NOMO-1 (cell line): Measurements from ENCODE around the gene SUPT3H.

ENCODE experiments used
- DNase-seq, 2 experiments: peaks; one replicate each; lab custom pipeline; 2025; ENCODE audit not compliant: unreplicated experiment in 2 of 2; lab: John Stamatoyannopoulos, UW

SUPT3H gene

DNA sequence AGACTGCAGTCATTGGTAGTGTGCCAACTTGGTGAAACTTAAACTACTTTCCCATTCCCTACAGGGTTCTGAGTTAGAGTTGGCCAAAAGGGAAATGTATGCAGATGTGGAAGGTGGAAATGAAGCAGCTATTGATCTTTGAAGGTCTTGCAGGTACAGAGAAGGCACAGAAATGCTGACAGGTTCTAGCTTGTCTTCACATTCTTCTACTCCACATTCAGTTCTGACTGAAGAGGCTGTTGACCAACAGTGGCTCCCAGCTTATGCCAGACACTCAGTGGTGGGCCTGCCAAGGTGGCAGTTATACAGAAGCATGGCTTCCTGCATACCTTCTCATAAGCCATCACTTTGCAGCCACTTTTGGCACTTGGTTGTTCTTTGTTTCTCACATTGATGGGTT is 566.3 kb downstream of the SUPT3H start:
- DNase-seq: no peak

GRCh38 chr6:44809258-44809657 is 568.5 kb downstream of the SUPT3H start:
- no peak for DNase-seq

DNA sequence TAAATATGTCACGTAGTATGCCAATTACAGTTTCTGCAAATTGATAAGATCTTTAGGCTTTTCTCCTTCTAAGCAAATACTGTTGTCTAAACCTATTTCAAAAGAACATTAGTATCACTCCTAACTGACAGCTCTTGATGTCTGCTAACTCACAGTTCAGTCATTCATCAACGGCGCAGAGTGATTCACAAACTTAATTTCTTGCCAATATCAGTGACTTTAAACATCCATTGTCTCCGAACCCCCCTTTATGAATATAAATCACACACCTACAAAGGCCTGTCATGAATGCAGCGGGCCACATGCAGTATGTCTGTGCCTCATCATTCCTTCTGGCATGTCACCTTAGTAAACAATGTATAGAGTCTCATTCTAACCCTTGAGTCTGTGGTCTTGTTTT is 569.6 kb downstream of the SUPT3H start:
- no peak for DNase-seq

DNA sequence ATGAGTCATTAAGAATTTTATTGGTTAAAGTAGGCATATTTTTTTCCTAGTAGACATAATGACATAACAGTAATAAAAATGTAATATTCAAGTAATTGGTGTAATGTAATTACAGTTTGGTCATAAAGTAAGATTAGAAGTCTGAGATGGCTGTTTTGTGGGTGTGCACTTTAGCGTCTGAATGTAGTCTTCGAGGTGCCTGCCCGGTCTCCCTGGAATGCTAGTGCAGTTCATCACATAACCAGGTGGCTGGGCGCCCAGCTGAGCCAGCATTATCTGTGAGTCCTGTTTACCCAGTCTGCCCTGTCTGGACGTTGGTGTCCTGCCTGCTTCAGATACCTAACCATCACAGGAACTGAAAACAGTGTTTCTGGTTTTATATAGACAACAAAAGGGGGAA is 571.1 kb downstream of the SUPT3H start:
- no peak for DNase-seq

- no peak for DNase-seq
These were observed 572.4 kb downstream of the SUPT3H start for GRCh38 chr6:44805238-44805846.

DNA sequence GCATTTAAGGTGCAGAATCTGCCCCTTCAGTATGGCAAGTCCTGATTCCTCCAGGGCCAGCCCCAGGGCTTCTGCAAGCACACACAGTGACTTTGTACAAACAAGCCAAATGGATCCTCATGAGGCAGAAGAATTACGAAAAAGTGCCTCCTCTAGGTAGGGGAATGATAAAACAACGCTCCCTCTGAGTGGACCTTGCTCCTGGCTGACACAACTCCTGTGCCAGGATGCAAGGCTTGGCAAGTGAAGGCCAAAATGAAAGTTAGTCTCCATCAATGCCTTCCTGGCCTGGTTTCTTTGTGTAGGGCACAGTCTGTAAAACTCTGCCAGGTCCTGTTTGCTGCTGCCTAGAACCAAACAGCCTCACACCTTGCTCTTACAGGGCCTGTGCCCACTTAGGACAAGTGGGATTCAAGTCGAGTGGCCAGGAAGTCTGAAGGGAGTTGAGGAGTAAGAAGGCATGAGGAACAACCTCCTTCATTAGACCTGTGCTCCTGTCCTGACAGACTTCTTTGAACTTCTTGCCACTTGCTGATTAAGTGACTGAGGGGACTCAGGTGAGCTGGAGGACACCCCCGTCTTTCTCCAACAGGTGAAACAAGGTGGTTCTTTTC is 573.1 kb downstream of the SUPT3H start:
- no peak for DNase-seq

GRCh38 chr6:44804016-44804415 is 573.7 kb downstream of the SUPT3H start:
- no peak for DNase-seq

DNA sequence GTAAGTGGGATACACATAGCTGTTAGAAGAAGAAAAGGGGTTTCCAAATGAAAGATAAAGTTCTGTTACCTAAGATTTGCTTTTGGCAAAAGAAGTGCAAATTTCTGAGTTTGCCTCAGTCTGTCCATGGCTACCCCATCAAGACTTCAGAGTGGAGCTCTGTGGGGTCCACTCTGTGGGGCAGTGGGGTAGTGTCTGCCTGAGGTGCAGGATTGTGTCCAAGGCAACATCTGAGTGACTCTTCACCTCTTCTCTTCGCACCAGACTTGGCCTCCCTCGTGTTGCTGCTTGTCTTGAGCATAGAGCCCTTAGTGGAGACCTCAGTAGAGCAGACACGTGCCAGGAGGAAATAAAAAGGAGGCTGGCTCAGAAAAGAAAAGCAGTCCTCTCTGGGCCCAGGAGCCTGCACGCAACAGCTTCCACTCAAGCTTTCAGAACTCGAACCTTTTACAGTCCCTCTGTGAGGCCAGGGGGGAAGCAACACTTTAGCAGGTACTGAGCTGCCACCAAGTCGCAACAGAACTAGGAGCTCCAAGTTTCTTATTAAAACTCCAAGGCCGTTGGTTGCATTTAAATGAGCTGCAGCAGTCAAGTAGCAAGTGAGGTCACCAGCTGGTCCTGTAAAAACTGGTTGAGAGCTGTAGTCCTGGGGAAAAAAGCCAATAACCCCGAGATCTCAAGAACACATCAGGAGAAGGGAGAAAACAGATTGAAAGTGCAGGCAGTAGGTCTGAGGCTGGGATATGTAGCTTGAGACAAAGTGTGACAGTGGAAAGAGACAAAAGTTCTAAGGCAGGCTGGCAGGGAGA is 576.7 kb downstream of the SUPT3H start:
- no peak for DNase-seq

- DNase-seq: no peak
These were observed 577.5 kb downstream of the SUPT3H start for GRCh38 chr6:44800171-44800783.

GRCh38 chr6:44797746-44798145 is 580.0 kb downstream of the SUPT3H start:
- DNase-seq: peak in 1 of 2 experiments; percentile 9

- DNase-seq: no peak
These were observed 582.4 kb downstream of the SUPT3H start for GRCh38 chr6:44795326-44795725.

DNA sequence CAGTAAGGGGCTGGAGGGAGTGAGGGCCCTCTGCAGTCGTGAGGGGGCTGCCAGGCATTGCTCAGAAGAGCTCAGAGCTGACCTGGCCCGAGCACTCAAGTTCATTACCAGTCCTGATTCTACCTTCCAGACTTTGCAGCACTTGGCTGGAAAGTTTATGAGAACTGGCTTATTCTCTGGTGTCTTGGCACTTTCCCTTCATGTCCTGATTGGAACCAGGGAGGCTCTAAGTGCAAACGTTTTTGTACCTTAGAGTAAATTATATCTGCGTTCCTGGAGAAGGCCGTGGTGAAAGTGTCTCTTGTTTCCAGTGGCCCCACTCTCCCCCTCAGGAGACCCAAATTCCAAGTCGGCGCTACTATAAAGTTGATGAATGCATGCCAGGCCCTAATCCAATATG is 587.9 kb downstream of the SUPT3H start:
- DNase-seq: no peak

DNA sequence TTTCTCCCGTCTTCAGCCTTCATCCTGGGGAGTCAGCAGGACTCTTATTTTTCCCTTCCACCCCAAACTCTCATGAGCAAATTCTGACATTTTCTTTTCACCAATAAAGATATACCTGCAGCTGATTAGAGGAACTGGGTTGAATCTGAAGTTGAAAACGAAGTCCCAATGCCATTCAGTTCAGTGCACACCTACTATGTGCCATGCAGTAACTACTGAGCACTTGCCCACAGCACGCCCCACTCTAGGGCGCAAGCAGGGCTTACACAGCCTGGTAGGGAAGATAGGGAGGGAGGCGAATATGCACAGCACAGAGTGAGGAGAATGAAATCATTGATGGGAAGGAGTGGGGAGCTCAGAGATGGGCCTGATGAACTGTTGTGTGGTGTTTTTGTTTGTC is 588.7 kb downstream of the SUPT3H start:
- no peak for DNase-seq

DNA sequence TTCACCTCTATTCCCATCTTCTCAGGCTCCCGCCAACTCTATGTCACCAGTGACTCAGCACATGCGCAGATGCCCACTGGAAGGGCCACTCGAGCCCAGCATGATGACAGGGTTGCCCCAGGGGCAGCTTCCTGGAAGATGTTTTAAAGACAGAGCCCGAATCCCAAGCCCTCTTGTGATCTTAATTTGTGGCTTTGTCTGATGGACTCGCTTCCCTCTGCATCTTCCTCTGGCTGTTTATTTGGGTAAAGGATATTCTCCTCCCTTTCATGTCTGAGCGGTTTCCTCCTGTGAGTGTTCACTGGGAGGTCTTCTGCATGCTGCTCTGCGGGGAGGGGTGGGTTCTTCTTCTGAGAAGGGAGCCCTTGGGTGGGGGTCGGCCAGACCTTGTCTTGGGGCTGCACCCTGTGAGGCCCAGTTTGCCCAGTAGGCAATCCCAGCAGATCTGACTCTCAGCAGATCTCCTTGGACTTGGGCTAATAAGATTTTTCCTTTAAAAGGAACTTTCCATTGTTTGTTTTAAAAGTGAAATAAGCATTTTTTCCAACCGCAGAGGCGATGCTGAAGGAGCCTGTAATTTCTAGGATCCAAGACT is 589.2 kb downstream of the SUPT3H start:
- DNase-seq: no peak

DNA sequence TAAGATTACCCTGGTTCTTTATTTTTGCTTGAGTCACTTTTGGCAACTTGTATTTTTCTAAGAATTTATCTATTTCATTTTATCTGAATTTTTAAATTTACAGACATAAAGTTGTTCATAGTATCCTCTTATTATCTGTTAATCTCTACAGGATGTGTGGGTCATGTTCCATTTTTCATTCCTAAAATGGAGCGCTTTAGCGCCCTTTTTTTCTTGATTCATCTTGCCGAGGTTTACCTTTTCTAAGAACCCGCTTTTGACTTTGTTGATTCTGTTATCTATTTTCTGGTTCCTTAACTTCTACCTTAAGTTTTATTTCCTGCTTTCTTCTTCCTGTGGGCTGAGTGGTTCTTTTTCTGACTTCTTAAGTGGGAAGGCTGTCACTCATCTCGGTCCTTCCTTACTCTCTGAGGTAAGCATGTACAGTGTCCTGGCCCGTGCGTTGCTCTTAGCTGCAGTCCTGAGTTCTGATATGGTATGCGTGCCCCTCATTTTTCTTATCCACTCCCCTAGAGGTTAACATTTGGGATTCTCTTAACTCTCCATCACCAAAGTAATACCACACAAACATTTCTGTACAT is 590.4 kb downstream of the SUPT3H start:
- no peak for DNase-seq

DNA sequence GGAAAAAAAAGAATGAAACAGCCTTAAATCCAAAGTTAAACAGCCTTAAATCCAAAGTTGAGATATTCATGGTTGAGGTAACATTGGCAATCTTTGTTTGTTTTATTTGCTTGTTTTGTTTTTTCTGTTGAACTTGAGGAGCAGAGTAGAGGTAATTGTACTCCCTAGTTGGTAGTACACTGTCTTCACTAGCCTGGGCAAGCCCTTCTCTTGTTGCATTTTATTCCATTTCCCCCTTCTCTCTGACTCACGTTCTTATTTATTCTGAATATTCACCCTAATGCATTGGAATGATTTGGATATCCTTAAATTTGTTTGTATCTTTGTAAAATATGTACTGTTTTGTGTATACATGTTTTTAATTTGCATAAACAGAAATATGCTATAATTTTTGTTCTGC is 592.6 kb downstream of the SUPT3H start:
- no peak for DNase-seq

DNA sequence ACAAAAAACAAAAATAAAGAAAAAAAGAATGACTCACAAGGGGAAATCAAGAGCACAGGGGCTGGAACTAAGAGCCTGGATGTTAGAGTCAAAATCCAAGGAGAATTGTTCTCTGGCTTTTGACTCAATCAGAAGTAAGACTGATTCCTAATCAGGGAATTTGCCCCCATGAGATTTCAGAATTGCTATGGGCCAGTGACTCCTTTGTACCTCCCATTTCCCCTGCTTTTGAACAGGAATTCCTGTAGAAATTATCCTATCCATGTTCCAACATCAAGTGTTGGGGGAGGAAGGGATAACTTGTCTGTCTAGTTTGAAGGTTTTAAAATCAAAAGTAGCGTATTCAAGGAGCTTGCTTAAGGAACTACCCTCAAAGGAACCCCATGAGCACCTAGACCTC is 593.5 kb downstream of the SUPT3H start:
- no peak for DNase-seq

DNA sequence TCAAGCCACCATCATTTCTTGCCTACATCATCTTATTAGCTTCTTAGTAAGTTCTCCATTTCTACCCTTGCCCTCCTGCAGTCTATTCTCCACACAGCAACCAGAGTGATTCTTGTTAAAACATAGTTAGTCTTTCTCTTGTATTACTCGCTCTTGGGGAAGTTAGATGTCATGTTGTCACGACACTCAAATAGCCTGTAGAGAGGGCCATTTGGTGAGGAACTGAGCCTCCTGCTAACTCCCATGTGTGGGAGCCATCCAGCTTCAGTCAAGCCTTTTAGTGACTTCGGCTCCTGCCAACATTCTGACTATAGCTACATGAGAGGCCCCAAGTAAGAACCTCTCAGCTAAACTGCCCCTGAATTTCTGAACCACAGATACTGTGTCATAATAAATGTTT is 594.8 kb downstream of the SUPT3H start:
- DNase-seq: no peak

DNA sequence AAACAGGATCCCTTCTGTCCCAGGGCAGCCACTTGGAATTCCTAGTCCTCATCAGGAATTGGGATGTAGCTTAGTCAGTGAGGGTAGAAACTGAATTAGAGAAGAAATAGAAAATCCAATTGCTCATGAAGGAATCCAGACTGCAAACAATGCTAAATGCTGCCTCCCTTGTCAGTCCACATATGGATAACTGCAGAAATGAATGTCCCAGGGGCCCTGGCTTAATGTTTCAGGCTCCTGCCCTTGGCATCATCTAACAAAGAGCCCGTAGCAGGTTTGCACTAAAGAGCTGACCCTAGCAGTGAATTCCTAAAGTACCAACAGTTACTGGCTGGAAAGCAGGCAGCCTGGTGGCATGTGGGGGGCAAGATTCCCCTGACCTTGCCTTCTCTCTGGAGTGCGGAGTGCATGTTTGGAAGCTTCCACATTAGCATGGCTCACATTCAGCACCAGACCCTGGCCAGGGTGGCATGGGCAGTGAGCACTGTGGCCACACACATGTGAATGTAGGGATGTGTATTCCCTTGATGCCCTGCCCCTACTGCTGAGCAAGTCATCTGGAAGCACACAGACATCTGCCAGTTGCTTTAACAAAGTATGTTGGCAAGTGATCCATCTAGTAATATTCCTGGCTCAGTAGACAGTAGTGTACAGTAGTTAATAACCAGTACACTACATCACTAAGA is 595.7 kb downstream of the SUPT3H start:
- no peak for DNase-seq

- no peak for DNase-seq
These were observed 597.6 kb downstream of the SUPT3H start for GRCh38 chr6:44780161-44780560.
